Measurements from ENCODE around the gene NFATC1.
"Not testable (repeated sequence)": the region's sequence is repeated elsewhere in the genome, so short reads cannot be mapped to it uniquely, and the experiment has no call there.

The NFATC1 gene

GRCh38 chr18:79502782-79503181 lies 107.1 kb downstream of the NFATC1 start:
- no peak for TF ChIP-seq CTCF (IDR thresholded peaks at IDR 0.05; ENCODE audit: insufficient read depth, low read length, poor library complexity, severe bottlenecking)
- H3K4me3 ChIP-seq (replicated peaks; ENCODE audit: low read depth, low read length), result no peak overlapping the region
- no peaks in the 10 kb centered on the region; the same call in 1 of the 2 replicates for H3K27me3 ChIP-seq (replicated peaks; ENCODE audit: control insufficient read depth, insufficient read depth, low read length)
- no peak for DNase-seq (ENCODE audit: extremely low read depth, insufficient read length)
- no peaks in the 10 kb centered on the region for H3K36me3 ChIP-seq (ENCODE audit: control insufficient read depth, insufficient read depth, low read length)

GRCh38 chr18:79503406-79503805 lies 107.7 kb downstream of the NFATC1 start:
- Histone ChIP-seq H3K4me3 (replicated peaks; ENCODE audit: low read depth, low read length) (no peak overlapping the region), H3K36me3 (ENCODE audit: control insufficient read depth, insufficient read depth, low read length) (no peaks in the 10 kb centered on the region), H3K27me3 (replicated peaks; ENCODE audit: control insufficient read depth, insufficient read depth, low read length) (no peaks in the 10 kb centered on the region; the same call in none of the 2 replicates)
- no peak for DNase-seq (ENCODE audit: extremely low read depth, insufficient read length)
- no peak for TF ChIP-seq CTCF (IDR thresholded peaks at IDR 0.05; ENCODE audit: insufficient read depth, low read length, poor library complexity, severe bottlenecking)

GRCh38 chr18:79504034-79504433 lies 108.3 kb downstream of the NFATC1 start:
- no peaks in the 10 kb centered on the region for H3K36me3 ChIP-seq (ENCODE audit: control insufficient read depth, insufficient read depth, low read length)
- H3K27me3 ChIP-seq (replicated peaks; ENCODE audit: control insufficient read depth, insufficient read depth, low read length), result no peaks in the 10 kb centered on the region; the same call in none of the 2 replicates
- no peak for TF ChIP-seq CTCF (IDR thresholded peaks at IDR 0.05; ENCODE audit: insufficient read depth, low read length, poor library complexity, severe bottlenecking)
- DNase-seq (ENCODE audit: extremely low read depth, insufficient read length), result no peak
- H3K4me3 ChIP-seq (replicated peaks; ENCODE audit: low read depth, low read length), result no peak overlapping the region

GRCh38 chr18:79504495-79504894 lies 108.8 kb downstream of the NFATC1 start:
- H3K27me3 ChIP-seq (replicated peaks; ENCODE audit: control insufficient read depth, insufficient read depth, low read length); DNase-seq (ENCODE audit: extremely low read depth, insufficient read length); H3K4me3 ChIP-seq (replicated peaks; ENCODE audit: low read depth, low read length); H3K36me3 ChIP-seq (ENCODE audit: control insufficient read depth, insufficient read depth, low read length): not testable (repeated sequence)

GRCh38 chr18:79505465-79505864 lies 109.7 kb downstream of the NFATC1 start:
- DNase-seq (ENCODE audit: extremely low read depth, insufficient read length); H3K4me3 ChIP-seq (replicated peaks; ENCODE audit: low read depth, low read length); H3K36me3 ChIP-seq (ENCODE audit: control insufficient read depth, insufficient read depth, low read length); H3K27me3 ChIP-seq (replicated peaks; ENCODE audit: control insufficient read depth, insufficient read depth, low read length): not testable (repeated sequence)

- Histone ChIP-seq H3K27me3 (replicated peaks; ENCODE audit: control insufficient read depth, insufficient read depth, low read length) (no peaks in the 10 kb centered on the region; the same call in none of the 2 replicates), H3K4me3 (replicated peaks; ENCODE audit: low read depth, low read length) (no peak overlapping the region), H3K36me3 (ENCODE audit: control insufficient read depth, insufficient read depth, low read length) (no peaks in the 10 kb centered on the region)
- DNase-seq (ENCODE audit: extremely low read depth, insufficient read length), result no peak
- no peak for TF ChIP-seq CTCF (IDR thresholded peaks at IDR 0.05; ENCODE audit: insufficient read depth, low read length, poor library complexity, severe bottlenecking)
These were observed 110.7 kb downstream of the NFATC1 start for GRCh38 chr18:79506191-79507075.

Data from GM06990 (cell line).